ENCODE measurements around the gene RAB33B.

RAB33B gene

GRCh38 chr4:139503622-139504166, 49.8 kb downstream of the RAB33B start:
- peaks cover 16% of the 10 kb centered on the region for H3K36me3 ChIP-seq (ENCODE audit: insufficient read depth, low read length)
- H3K27me3 ChIP-seq (ENCODE audit: insufficient read depth, low read length), result no peaks in the 10 kb centered on the region
- H3K9ac ChIP-seq (ENCODE audit: low read length), result no peak overlapping the region
- no peaks in the 10 kb centered on the region for H3K9me3 ChIP-seq (ENCODE audit: low read length)
- H3K4me1 ChIP-seq (ENCODE audit: insufficient read depth, low read length, severe bottlenecking), result no peaks in the 10 kb centered on the region
- no peak overlapping the region for H3K4me2 ChIP-seq (ENCODE audit: low read length)
- H2AFZ ChIP-seq (ENCODE audit: low read length), result no peak overlapping the region
- H4K20me1 ChIP-seq (ENCODE audit: insufficient read depth, low read length), result no peaks in the 10 kb centered on the region
- TF ChIP-seq EZH2 (IDR thresholded peaks at IDR 0.05; ENCODE audit: borderline replicate concordance, low read length) (no peak), CTCF (IDR thresholded peaks at IDR 0.05; ENCODE audit: low read length) (no peak)
- no peaks in the 10 kb centered on the region for H3K79me2 ChIP-seq (ENCODE audit: insufficient read depth, low read length)
- H3K9me2 ChIP-seq (ENCODE audit: low read depth, low read length), result no peaks in the 10 kb centered on the region
- H3K27ac ChIP-seq (ENCODE audit: low read depth, low read length, poor library complexity, severe bottlenecking), result no peak overlapping the region
- H3K4me3 ChIP-seq (ENCODE audit: low read depth, low read length, poor library complexity, severe bottlenecking), result no peak overlapping the region
- H3F3A ChIP-seq (ENCODE audit: insufficient read depth, low read length), result no peaks in the 10 kb centered on the region

- no peak overlapping the region for H2AFZ ChIP-seq (ENCODE audit: low read length)
- H4K20me1 ChIP-seq (ENCODE audit: insufficient read depth, low read length), result no peaks in the 10 kb centered on the region
- H3K9me3 ChIP-seq (ENCODE audit: low read length), result no peaks in the 10 kb centered on the region
- no peak overlapping the region for H3K4me2 ChIP-seq (ENCODE audit: low read length)
- H3K36me3 ChIP-seq (ENCODE audit: insufficient read depth, low read length), result peaks cover 43% of the 10 kb centered on the region
- no peaks in the 10 kb centered on the region for H3K9me2 ChIP-seq (ENCODE audit: low read depth, low read length)
- no peak overlapping the region for H3K27ac ChIP-seq (ENCODE audit: low read depth, low read length, poor library complexity, severe bottlenecking)
- H3K79me2 ChIP-seq (ENCODE audit: insufficient read depth, low read length), result no peaks in the 10 kb centered on the region
- no peak for TF ChIP-seq EZH2 (IDR thresholded peaks at IDR 0.05; ENCODE audit: borderline replicate concordance, low read length)
- no peak for TF ChIP-seq CTCF (IDR thresholded peaks at IDR 0.05; ENCODE audit: low read length)
- no peak overlapping the region for H3K9ac ChIP-seq (ENCODE audit: low read length)
- H3F3A ChIP-seq (ENCODE audit: insufficient read depth, low read length), result no peaks in the 10 kb centered on the region
- no peaks in the 10 kb centered on the region for H3K27me3 ChIP-seq (ENCODE audit: insufficient read depth, low read length)
- no peaks in the 10 kb centered on the region for H3K4me1 ChIP-seq (ENCODE audit: insufficient read depth, low read length, severe bottlenecking)
- H3K4me3 ChIP-seq (ENCODE audit: low read depth, low read length, poor library complexity, severe bottlenecking), result no peak overlapping the region
These were observed 52.9 kb downstream of the RAB33B start for GRCh38 chr4:139506774-139507173.

DNA sequence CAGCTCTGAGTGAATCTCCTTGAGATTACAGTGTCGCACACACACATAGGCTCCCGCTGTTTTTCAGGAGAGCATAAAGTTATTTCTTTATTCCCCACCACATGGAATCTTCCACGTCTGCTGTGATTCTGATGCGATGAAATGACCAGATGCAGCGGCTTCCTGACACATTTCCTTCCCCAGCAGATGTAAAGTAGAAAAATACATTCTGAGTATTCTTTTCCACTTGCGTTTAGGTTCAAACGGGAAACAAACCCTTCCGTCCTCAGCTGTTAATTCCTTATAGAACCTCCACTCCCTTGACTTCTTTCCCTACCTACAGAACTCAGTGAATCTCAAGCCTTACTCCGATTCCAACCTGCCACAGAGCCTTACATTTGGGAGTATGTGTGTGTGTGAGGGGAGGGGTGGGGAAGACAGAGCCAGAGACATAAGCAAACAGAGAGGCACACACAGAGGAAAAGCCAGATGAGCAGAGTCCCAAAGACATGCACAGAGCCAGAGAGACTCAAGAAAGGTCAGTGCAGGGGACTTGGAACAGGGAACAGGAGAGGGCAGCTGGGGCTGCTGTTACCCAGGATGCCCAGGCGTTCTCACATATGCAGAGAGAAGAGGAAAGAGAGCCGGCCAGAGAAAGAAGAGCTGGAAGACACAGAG, 54.8 kb downstream of the RAB33B start:
- Histone ChIP-seq H3K9me2 (ENCODE audit: low read depth, low read length) (no peaks in the 10 kb centered on the region), H3F3A (ENCODE audit: insufficient read depth, low read length) (no peaks in the 10 kb centered on the region), H3K27me3 (ENCODE audit: insufficient read depth, low read length) (no peaks in the 10 kb centered on the region), H4K20me1 (ENCODE audit: insufficient read depth, low read length) (no peaks in the 10 kb centered on the region), H3K27ac (ENCODE audit: low read depth, low read length, poor library complexity, severe bottlenecking) (no peak overlapping the region), H3K79me2 (ENCODE audit: insufficient read depth, low read length) (no peaks in the 10 kb centered on the region), H3K36me3 (ENCODE audit: insufficient read depth, low read length) (peaks cover 48% of the 10 kb centered on the region), H2AFZ (ENCODE audit: low read length) (no peak overlapping the region), H3K4me1 (ENCODE audit: insufficient read depth, low read length, severe bottlenecking) (no peaks in the 10 kb centered on the region), H3K4me3 (ENCODE audit: low read depth, low read length, poor library complexity, severe bottlenecking) (no peak overlapping the region), H3K9ac (ENCODE audit: low read length) (no peak overlapping the region), H3K9me3 (ENCODE audit: low read length) (no peaks in the 10 kb centered on the region), H3K4me2 (ENCODE audit: low read length) (no peak overlapping the region)
- TF ChIP-seq CTCF (IDR thresholded peaks at IDR 0.05; ENCODE audit: low read length), result no peak

All from OCI-LY1 (cell line).